HG03025 (cell line): Measurements from ENCODE around the gene SSC5D.

Experiments used
- ATAC-seq: cut with Tn5 transposase; IDR thresholded peaks from one replicate; pipeline ENCODE4 v1.9.1; 2021; ENCODE audit warnings: mild to moderate bottlenecking, moderate library complexity; ENCODE audit not compliant: unreplicated experiment, low FRiP score

Gene SSC5D

DNA sequence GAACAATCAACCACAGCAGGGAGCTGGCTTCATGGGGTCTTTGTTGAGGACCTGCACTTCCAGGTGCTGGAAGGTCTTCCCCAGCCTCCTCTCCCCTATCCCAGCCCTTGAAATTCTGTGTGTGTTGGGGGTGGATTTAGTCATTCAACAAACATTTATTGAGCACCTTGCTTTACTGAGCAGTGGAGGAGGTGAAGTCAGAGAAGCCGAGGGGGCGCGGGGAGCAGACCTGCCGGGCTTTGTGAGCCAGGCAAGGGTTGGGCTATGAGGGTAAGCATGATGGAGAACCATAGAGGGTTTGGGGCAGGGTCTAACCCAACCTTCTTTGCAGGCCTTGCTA, 20.2 kb upstream of the SSC5D start:
- no peak for ATAC-seq

DNA sequence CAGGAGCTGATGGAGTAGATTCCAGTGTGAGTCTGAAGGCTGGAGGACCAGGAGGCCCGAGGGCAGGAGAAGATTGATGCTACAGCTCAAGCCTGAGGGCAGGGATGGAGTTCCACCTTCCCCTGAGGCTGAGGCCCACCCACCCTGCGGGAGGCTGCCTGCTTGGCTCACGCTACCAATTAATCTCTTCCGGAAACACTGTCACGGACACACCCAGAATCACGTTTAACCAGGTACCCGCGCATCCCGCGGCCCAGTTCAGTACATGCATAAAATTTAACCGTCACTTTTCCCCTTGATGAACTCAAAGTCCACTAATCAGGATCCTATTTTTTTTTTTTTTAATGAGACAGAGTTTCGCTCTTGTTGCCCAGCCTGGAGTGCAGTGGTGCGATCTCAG, 17.0 kb upstream of the SSC5D start:
- ATAC-seq: no peak

DNA sequence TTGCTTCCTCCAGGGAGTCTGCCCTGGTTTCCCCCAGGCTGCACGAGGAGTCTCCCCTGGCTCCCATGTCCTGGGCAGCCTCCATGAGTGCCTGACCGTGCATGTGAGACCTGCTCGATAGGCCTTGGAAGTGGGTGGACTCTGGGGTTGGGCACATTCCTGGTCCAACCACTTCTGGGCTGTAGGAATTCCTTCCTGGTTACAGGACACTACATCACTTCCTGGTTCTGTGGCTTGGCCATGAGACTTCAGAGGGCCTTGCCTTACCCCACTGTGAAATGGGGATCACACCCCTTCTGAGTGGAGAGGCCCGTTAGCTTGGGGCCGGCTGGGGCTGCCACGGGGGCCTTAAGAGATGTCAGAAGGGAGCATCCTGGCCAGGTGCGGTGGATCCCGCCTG, 15.8 kb upstream of the SSC5D start:
- no peak for ATAC-seq

DNA sequence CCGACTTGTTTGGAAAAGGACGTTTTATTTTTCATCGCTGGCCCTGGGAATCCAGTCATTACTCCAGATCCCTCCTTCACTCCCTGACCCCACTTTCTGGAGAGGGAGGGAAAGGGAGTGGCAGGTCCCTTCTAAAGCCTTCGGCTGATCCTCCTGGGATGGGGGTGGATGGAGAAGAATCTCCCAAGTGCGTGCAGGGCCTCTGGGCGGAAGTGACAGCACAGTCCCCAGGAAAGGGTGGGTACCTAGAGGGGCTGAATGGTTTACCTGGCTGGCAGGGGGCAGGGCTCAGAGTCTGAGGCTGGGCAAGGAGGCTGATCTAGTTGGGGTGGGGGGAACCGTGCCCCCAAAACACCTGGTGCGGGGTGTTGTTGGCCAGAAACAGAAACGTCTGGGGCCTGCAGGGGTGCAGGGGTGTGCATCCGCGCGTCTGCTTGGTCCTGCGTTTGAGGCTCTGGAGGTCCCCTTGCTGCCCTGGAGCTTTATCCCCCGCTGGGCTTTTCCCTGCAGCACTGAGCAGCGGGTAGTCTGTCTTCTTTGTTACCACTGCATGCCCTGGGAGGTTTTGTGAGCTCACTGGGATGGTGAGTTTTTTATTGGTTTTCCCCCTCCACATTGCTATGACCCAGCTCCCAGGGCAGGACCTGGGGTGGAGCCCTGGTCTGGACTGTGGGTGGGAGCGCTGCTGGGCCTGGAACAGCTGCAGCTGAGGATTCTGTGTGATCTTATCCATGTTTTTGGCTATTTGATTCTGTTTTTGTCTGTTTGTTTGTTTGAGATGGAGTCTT, 14.8 kb upstream of the SSC5D start:
- ATAC-seq: no peak

DNA sequence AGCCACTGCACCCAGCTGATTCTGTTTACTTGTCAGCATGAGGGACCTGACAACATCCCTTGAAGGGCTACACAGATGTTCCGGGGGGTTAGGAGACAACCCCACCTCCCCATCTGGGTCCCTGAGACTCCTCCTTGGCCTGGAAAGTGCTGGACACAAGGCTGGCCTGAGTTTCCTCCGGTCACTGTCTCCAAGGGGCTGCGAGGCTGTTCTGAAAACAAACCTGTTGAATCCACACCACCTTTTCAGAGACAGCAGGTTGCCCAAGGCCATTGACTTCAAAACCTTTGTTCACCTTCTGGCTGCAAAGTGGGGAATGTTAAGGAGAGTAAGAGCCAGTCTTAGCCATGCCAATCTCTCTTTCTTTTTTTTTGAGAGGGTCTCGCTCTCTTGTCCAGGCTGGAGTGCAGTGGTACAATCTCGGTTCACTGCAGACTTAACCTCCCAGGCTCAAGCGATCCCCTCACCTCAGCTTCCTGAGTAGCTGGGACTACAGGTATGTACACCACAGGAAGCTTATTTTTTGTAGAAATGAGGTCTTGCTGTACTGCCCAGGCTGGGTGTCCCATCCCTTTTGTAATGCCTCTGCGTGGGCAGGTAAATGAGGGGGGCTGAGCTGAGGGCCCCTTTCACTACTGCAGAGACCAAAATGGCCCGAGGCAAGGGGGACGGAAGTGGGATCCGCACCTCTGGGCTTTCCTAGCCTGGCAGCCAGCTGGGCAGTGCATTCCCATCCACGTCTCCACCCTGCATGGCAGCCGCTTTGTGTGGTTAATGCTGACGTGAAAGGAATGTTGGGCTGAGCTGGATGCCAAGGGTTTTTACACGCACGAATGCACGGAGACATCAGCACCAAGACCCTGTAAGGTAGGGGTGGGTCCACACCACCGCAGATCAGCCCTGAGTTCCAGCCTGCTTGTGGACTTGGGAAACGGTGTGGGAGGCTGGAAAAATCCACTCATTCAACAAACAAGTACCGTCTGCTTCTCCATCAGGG, 13.7 kb upstream of the SSC5D start:
- ATAC-seq: no peak

DNA sequence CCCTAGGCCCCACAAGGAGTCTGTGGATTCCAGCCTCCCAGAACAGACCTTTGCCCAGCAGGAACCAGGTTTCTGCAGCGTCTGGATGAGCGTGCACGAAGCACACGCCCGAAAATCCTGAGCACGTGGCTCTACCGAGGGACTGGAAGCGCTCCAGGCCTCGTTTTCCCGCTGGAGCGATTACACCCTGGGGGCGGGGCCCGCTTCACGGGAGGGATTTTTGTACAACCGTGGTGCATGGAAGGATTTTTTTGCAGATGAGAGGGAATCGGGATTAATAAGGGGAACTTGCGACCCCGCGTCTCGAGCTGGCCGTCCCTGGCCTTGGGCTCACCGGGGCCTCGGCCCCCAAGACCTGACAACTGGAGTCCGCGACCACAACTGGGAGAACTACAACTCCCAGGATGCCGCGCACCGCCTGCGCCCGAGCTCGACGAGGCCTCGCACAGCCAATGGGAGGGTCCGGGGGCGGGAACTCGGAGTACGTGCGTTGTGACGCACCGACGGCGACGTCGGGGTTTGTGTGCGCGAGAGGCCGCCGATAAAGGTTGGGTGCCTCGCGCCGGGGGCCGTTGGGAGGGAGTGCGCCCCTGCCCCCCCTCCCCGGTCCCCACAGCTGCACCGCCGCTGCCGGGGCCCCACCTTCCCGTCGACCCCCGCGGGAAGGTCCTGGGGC, 12.0 kb upstream of the SSC5D start, which contains the start of gene ZNF628:
Gene ZNF628 (plus strand): TSS at position 518 of the 676 bp plus-strand sequence. CDS start 3,294 bp downstream, outside the sequence.
- ATAC-seq: peak; percentile 73

DNA sequence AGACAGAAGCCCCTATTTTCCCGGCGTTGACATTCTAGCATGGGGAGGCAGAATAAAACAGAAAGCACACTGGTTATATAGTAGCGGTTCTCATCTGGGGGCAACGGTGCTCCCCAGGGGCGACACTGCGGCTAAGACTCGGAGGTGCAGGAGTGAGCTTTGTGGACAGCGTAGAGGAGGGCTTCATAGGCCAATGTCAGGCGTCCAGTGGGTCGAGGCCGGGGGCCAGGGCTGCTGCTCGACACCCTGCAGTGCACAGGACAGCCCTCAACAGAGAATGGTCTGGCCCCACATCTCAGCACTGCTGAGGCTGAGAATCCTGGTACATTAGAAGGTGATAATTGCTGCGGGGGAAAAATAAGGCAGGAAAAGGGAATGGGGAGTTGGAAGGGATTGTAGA, 10.3 kb upstream of the SSC5D start:
- ATAC-seq: no peak

DNA sequence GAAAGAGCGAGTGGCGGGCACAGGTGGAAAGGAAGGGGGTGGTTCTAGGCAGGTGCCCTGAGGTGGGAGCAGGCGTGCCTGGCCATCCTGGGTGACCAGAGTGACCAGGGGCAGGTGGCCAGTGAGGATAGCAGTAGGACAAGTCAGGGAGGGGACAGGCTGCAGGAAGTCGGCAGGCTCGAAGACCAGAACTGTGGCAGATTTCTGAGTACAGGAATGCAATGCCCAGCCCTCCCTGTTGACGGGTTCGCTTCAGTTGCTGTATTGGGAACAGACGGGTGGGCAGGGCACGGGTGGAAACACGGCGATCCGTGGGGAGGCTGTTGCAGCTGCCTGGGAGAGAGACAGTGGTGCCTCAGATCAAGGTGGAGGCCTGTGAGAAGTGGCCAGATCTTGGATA, 9.9 kb upstream of the SSC5D start:
- ATAC-seq: no peak

DNA sequence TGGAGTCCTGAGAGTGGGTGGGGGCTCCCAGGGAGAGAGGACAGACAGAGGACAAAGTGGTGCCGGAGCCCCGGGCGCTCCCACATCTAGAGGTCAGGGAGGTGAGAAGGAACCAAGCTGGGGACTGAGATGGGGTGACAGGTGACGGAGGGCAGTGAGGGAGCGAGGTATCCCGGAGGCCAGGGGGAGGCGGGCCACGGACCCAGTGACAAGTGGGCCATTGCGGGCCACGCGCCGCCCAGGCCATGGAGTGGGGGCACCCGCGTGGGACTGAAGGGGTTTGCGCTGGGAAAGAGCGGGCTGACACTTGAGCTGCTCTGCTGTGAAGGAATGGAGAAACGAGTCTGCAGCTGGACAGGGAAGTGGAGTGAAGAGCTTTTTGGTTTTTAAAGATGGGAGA, 9.2 kb upstream of the SSC5D start:
- ATAC-seq: no peak

DNA sequence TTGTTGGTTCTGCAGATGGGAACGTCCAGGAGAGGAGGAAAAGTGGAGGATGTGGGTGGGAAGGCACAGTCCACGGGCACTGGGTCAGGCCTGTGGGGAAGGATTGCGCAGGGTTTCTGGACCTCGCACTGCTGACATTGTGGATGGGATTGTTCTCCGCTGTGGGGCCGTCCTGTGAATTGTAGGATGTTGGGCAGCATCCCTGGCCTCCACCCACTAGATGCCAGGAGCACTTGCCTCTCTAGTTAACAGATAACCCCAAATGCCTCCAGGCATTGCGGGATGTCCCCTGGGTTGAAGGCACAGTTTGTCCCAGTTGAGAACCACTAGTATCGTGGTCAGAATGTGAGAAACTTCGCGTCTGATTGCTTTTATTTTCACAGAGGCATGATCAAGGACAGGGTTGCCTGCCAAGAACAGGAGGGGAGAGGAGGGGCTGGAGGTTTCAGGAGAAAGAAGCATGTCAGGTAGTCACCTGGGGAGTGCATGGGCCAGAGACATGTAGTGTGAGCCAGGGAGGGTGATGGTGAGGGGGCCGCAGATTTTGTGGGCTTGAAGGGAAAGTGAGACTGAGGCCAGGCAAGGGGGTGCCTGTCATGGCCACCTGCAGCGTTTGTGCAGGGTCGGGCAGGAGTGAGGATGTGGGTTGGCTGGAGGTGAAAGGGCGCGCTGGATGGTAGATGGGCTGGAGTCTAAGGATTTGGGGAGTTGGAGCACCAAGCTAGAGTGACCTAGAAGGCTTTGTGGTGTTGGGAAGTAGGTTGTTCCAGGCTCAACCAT, 8.6 kb upstream of the SSC5D start:
- ATAC-seq: no peak

DNA sequence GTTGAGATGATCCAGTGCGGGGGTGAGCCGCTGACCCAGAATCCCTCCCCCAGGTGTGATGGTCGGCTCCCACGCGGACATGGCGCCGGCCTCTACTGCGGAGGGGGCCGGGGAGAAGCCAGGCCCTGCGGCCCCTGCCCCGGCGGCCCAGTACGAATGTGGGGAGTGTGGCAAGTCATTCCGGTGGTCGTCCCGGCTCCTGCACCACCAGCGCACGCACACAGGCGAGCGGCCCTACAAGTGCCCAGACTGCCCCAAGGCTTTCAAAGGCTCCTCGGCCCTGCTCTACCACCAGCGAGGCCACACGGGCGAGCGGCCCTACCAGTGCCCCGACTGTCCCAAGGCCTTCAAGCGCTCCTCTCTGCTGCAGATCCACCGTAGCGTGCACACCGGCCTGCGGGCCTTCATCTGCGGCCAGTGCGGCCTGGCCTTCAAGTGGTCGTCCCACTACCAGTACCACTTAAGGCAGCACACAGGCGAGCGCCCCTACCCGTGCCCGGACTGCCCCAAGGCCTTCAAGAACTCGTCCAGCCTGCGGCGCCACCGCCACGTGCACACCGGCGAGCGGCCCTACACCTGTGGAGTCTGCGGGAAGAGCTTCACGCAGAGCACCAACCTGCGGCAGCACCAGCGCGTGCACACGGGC, 7.0 kb upstream of the SSC5D start:
- no peak for ATAC-seq

DNA sequence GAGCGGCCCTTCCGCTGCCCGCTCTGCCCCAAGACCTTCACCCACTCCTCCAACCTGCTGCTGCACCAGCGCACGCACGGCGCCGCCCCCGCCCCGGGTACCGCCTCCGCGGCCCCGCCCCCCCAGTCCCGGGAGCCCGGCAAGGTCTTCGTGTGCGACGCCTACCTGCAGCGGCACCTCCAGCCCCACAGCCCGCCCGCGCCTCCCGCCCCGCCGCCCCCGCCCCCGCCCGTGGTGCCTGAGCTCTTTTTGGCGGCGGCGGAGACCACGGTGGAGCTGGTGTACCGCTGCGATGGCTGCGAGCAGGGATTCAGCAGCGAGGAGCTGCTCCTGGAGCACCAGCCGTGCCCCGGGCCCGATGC, 6.5 kb upstream of the SSC5D start:
- ATAC-seq: no peak

DNA sequence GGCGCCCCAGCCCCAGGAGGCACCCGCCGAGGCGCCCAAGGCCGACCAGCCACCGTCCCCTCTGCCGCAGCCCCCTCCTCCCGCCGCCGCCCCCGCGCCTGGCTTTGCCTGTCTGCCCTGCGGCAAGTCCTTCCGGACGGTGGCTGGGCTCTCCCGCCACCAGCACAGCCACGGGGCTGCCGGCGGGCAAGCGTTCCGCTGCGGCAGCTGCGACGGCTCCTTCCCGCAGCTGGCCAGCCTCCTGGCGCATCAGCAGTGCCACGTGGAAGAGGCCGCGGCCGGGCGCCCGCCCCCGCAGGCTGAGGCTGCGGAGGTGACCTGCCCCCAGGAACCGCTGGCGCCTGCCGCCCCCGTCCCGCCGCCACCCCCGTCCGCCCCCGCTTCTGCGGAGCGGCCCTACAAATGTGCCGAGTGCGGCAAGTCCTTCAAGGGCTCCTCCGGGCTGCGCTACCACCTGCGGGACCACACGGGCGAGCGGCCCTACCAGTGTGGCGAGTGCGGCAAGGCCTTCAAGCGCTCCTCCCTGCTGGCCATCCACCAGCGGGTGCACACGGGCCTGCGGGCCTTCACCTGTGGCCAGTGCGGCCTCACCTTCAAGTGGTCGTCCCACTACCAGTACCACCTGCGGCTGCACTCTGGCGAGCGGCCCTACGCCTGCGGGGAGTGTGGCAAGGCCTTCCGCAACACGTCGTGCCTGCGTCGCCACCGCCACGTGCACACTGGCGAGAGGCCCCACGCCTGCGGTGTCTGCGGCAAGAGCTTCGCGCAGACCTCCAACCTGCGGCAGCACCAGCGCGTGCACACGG, 5.9 kb upstream of the SSC5D start:
- ATAC-seq: no peak

DNA sequence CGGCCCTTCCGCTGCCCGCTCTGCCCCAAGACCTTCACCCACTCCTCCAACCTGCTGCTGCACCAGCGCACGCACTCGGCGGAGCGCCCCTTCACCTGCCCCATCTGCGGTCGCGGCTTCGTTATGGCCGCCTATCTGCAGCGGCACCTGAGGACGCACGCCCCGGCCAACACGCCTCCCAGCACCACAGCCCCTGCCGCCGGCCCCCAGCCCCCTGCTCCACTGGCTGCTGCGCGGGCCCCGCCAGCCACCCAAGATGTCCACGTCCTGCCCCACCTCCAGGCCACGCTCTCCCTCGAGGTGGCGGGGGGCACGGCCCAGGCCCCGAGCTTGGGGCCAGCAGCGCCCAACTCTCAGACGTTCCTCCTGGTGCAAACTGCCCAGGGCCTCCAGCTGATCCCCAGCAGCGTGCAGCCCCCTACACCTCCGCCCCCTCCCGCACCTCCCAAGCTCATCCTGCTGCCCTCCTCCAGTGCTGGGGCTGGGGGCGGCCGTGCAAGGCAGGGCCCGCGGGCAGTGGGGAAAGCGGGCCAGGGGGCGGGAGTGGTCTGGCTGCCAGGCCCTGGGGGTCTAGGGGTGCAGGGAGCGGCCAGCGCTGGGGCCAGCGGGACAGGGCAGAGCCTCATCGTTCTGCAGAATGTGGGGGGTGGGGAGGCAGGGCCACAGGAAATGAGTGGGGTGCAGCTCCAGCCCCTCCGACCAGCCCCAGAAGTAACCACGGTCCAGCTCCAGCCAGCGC, 5.1 kb upstream of the SSC5D start:
- no peak for ATAC-seq

DNA sequence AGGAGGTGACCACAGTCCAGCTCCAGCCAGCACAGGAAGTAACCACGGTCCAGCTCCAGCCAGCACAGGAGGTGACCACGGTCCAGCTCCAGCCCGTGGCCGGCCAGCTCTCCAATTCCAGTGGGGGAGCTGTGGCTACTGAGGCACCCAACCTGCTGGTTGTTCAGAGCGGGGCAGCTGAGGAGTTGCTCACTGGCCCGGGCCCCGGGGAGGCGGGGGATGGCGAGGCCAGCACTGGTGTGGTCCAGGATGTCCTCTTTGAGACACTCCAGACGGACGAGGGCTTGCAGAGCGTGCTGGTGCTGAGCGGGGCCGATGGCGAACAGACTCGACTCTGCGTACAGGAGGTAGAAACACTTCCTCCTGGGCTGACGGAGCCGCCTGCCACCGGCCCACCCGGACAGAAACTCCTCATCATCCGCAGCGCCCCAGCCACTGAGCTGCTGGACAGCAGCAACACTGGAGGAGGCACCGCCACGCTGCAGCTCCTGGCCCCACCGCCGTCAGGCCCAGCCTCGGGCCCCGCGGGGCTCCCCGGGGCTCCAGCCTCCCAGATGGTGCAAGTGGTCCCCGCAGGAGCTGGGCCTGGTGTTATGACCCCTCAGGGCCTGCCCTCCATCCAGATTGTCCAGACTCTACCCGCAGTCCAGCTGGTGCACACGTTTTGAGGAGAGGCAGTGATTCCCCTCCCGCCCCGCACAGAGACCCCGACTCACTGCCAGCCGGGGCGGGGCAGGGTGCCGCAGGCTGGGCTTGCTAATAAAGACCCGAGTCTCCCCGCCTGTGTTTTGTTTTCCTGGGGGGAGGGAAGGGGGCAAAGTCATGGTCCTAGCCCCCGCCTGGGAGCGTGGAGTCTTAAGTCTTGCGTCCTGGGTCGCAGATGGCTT, 4.3 kb upstream of the SSC5D start:
- ATAC-seq: no peak

DNA sequence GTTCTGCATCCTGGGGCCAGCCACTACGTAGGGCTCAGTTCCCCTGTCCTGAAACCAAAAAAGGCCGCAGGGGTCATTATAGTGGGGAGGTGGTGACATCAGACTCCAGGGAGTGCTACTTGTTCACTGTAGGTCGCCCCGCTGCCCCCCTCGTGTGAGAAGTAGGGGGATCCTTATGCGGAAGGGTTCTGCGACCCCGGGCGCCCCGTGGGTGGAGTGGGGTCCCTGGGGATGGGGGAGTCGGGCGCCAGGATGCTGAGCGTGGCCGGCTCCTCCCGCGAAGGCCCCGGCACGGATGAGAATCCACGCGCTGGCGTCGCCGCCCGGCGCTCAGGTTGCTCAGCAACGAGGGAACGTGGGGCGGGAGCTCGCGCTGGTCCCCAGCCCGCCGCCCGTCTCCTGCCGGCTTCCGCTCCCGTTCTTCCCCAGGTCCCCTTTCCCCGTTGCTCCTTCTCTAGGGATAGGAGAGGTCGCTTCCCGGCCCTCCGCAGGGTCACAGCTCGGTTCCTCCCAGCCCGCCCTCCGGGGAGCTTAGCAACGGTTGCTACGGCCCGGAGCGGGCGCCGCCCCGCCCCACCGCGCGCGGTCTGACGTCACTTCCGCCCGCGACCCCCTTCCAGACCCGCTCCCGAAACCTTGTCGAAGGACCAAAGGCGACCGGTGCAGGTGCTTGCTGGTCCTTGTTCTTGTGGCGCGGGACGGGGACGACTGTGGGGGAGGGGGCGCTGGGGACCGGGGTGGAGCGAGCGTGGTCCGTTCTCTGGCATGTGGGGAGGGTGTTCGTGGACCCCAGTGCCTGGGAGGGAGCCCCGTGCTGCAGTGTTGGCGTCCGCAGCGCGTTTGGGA, 3.4 kb upstream of the SSC5D start, which contains the start of gene NAT14:
Gene NAT14 (plus strand): TSS at position 596 of the 846 bp plus-strand sequence. CDS start 521 bp downstream, outside the sequence.
- ATAC-seq: no peak
